GM23338 (cell line): Measurements from ENCODE around the gene TMEM88. TPM values are rescaled to one million over a fixed set of nuclear protein-coding genes. Genes with fewer than 3 reads are reported as not detected.

Experiments used
- ATAC-seq: fragments of 200-7000 bp; cut with Tn5 transposase; 3 replicates; pipeline ENCODE4 v1.9.1; 2020
- DNase-seq: peaks from one replicate; pipeline ENCODE4 v3.0.0-alpha.2; 2015; ENCODE audit warnings: low spot score
- H2AFZ ChIP-seq: fragments of 200-600 bp; sonication (generic); 2 replicates; pipeline ENCODE4 v1.8.0; 2016; ENCODE audit warnings: antibody characterized with exemption, mild to moderate bottlenecking, moderate library complexity
- H3F3A ChIP-seq: fragments of 200-600 bp; sonication (generic); replicated peaks from 2 replicates; pipeline ENCODE4 v1.8.0; 2017; ENCODE audit warnings: antibody characterized with exemption, mixed run types, low read depth
- H3K27ac ChIP-seq: fragments of 200-600 bp; sonication (generic); 2 replicates; pipeline ENCODE4 v1.6.1; 2016; ENCODE audit warnings: low read depth
- H3K27me3 ChIP-seq: fragments of 200-600 bp; sonication (generic); 2 replicates; pipeline ENCODE4 v1.8.0; 2016; ENCODE audit warnings: mild to moderate bottlenecking, mixed run types, moderate library complexity; ENCODE audit not compliant: insufficient read depth
- H3K36me3 ChIP-seq: fragments of 200-600 bp; sonication (generic); 2 replicates; pipeline ENCODE4 v1.8.0; 2016; ENCODE audit warnings: mild to moderate bottlenecking; ENCODE audit not compliant: insufficient read depth
- H3K4me1 ChIP-seq: fragments of 200-600 bp; sonication (generic); 2 replicates; pipeline ENCODE4 v1.8.0; 2016; ENCODE audit warnings: mild to moderate bottlenecking, moderate library complexity; ENCODE audit not compliant: insufficient read depth
- H3K4me2 ChIP-seq: fragments of 200-600 bp; sonication (generic); 2 replicates; pipeline ENCODE4 v1.7.1; 2017; ENCODE audit warnings: mixed run types
- H3K4me3 ChIP-seq: fragments of 200-600 bp; sonication (generic); 2 replicates; pipeline ENCODE4 v1.6.1; 2016; ENCODE audit warnings: mixed run types
- H3K79me2 ChIP-seq: fragments of 200-600 bp; sonication (generic); replicated peaks from 2 replicates; pipeline ENCODE4 v1.8.0; 2017; ENCODE audit warnings: mild to moderate bottlenecking; ENCODE audit not compliant: insufficient read depth
- H3K9me2 ChIP-seq: fragments of 200-600 bp; sonication (generic); 2 replicates; pipeline ENCODE4 v1.8.0; 2017; ENCODE audit not compliant: insufficient read depth
- H4K20me1 ChIP-seq: fragments of 200-600 bp; sonication (generic); replicated peaks from 2 replicates; pipeline ENCODE4 v1.8.0; 2017; ENCODE audit warnings: mild to moderate bottlenecking; ENCODE audit not compliant: insufficient read depth
- H3K27ac Mint-ChIP-seq: 2 replicates; pipeline ENCODE4 v1.8.0; 2020; ENCODE audit warnings: inconsistent platforms, mild to moderate bottlenecking, moderate library complexity, mixed read lengths
- H3K27me3 Mint-ChIP-seq: 3 replicates; pipeline ENCODE4 v1.8.0; 2022; ENCODE audit warnings: low read depth, mild to moderate bottlenecking, moderate library complexity, mixed read lengths, inconsistent platforms; ENCODE audit not compliant: insufficient read depth, poor library complexity
- H3K36me3 Mint-ChIP-seq: 3 replicates; pipeline ENCODE4 v1.8.0; 2021; ENCODE audit warnings: low read depth, mild to moderate bottlenecking, inconsistent platforms, moderate library complexity, mixed read lengths
- H3K4me1 Mint-ChIP-seq: 3 replicates; pipeline ENCODE4 v1.8.0; 2020; ENCODE audit warnings: mild to moderate bottlenecking, inconsistent platforms, mixed read lengths
- H3K4me3 Mint-ChIP-seq: 3 replicates; pipeline ENCODE4 v1.8.0; 2021; ENCODE audit warnings: moderate library complexity, mild to moderate bottlenecking, inconsistent platforms, mixed read lengths
- H3K9me3 Mint-ChIP-seq: 3 replicates; pipeline ENCODE4 v1.8.0; 2020; ENCODE audit warnings: moderate library complexity, mild to moderate bottlenecking, inconsistent platforms, mixed read lengths
- CREB1 ChIP-seq: fragments of 250-450 bp; sonication (Bioruptor Pico); IDR thresholded peaks from 2 replicates; pipeline ENCODE4 v1.5.0; 2020; ENCODE audit warnings: low read depth, mild to moderate bottlenecking, moderate library complexity
- ETS1 ChIP-seq: IDR thresholded peaks from 2 replicates; pipeline ENCODE4 v1.6.1; 2016; ENCODE audit warnings: antibody characterized with exemption
- POLR2AphosphoS5 ChIP-seq: IDR thresholded peaks from 2 replicates; pipeline ENCODE4 v1.6.1; 2016; ENCODE audit warnings: antibody characterized with exemption, low read depth
- STAT1 ChIP-seq: IDR thresholded peaks from one replicate; pipeline ENCODE4 v1.6.1; 2016; ENCODE audit warnings: antibody characterized with exemption; ENCODE audit not compliant: unreplicated experiment
- ZNF331 ChIP-seq: fragments of 250-450 bp; sonication (Bioruptor Pico); IDR thresholded peaks from 2 replicates; pipeline ENCODE4 v1.5.0; 2020; ENCODE audit warnings: low read depth, mild to moderate bottlenecking, moderate library complexity
- ZNF462 ChIP-seq: fragments of 250-450 bp; sonication (Bioruptor Pico); IDR thresholded peaks from 2 replicates; pipeline ENCODE4 v1.5.0; 2020; ENCODE audit warnings: mild to moderate bottlenecking, moderate library complexity
- polyA plus RNA-seq: library from polyadenylated mRNA; unstranded; fragments of >200 nt; fragmentation: Nextera tagmentation; extraction: Ambion mirVana; gene quantifications from 2 replicates; pipeline ENCODE4 v1.2.1, GENCODE V29; 2016
- total RNA-seq: library from RNA; depleted of rRNA; stranded (reverse); fragments of >200 nt; shearing (Covaris generic); gene quantifications from 2 replicates; pipeline ENCODE4 v1.2.3, GENCODE V29; 2014

TMEM88 gene
- total and polyA plus RNA-seq, 2 experiments from 2014 or later = 0.58 to 0.97 TPM

- H3K9me2 ChIP-seq = no peaks in the 10 kb centered on the region
- H3K27me3 ChIP-seq = peaks cover 88% of the 10 kb centered on the region
- H3F3A ChIP-seq = peaks cover 16% of the 10 kb centered on the region
- H4K20me1 ChIP-seq = peaks cover 13% of the 10 kb centered on the region
- peak overlapping the region; percentile 99 for H3K4me2 ChIP-seq
- peaks cover 6% of the 10 kb centered on the region; the same call in 1 of the 2 replicates for H3K36me3 ChIP-seq
- DNase-seq (peak; percentile 60), ATAC-seq (peak; percentile 3)
- Mint-ChIP-seq H3K27ac (no peak overlapping the region), H3K27me3 (peaks cover 65% of the 10 kb centered on the region), H3K9me3 (no peaks in the 10 kb centered on the region; the same call in 2 of the 3 replicates), H3K4me3 (peak overlapping the region; percentile 88), H3K4me1 (peaks cover 30% of the 10 kb centered on the region), H3K36me3 (peaks cover 2% of the 10 kb centered on the region; the same call in 1 of the 3 replicates)
- TF ChIP-seq POLR2AphosphoS5 = no peak
- no peak for TF ChIP-seq CREB1 (CRISPR knock-in tag)
- TF ChIP-seq STAT1 = no peak
- no peak for TF ChIP-seq ZNF462 (CRISPR knock-in tag)
- TF ChIP-seq ETS1 = no peak
- TF ChIP-seq ZNF331 (CRISPR knock-in tag) = no peak
- H2AFZ ChIP-seq = peak overlapping the region; percentile 92
- no peaks in the 10 kb centered on the region for H3K79me2 ChIP-seq
- peak overlapping the region; percentile 94 for H3K4me3 ChIP-seq
- H3K27ac ChIP-seq = no peak overlapping the region
- peaks cover 17% of the 10 kb centered on the region for H3K4me1 ChIP-seq
Measured at GRCh38 chr17:7843257-7843535, 11.7 kb upstream of the TMEM88 start.
